ENCODE results near the gene NODAL.

- TF ChIP-seq YY1 (IDR thresholded peaks at IDR 0.05; ENCODE audit: insufficient read depth, insufficient read length) (no peak), ZNF274 (IDR thresholded peaks at IDR 0.05; ENCODE audit: low read depth, low read length) (no peak)
Measured at GRCh38 chr10:70487824-70488223, 46.3 kb upstream of the NODAL start.
